GM11168 (cell line): ENCODE data around the gene PDGFA.
"Not testable (repeated sequence)": the region's sequence is repeated elsewhere in the genome, so short reads cannot be mapped to it uniquely, and the experiment has no call there.

Source experiments
- in situ Hi-C: fragments of 300-500 bp; cut with MboI; formaldehyde crosslinking; loops from one replicate; pipeline ENCODE4 v1.12.0; 2022; ENCODE audit warnings: low sequenced_read_pairs; ENCODE audit not compliant: unreplicated experiment

PDGFA gene

GRCh38 chr7:552868-553635 is 33.4 kb upstream of the PDGFA start:
- in situ Hi-C loops, result no loop called here

GRCh38 chr7:552151-552867 is 32.7 kb upstream of the PDGFA start:
- in situ Hi-C loops, result not testable (repeated sequence)

GRCh38 chr7:551615-551970 is 31.9 kb upstream of the PDGFA start:
- in situ Hi-C loops, result not testable (repeated sequence)

- in situ Hi-C loops, result no loop called here
Measured at GRCh38 chr7:550881-551614, 31.4 kb upstream of the PDGFA start.

- in situ Hi-C loops, result no loop called here
Measured at GRCh38 chr7:549891-550625, 30.4 kb upstream of the PDGFA start.

GRCh38 chr7:549066-549890 is 29.6 kb upstream of the PDGFA start:
- in situ Hi-C loops, result no loop called here

- in situ Hi-C loops, result no loop called here
Measured at GRCh38 chr7:548401-548800, 28.8 kb upstream of the PDGFA start.

GRCh38 chr7:545470-545869 is 25.8 kb upstream of the PDGFA start:
- in situ Hi-C loops, result no loop called here

GRCh38 chr7:544338-545221 is 24.9 kb upstream of the PDGFA start:
- in situ Hi-C loops, result no loop called here

GRCh38 chr7:543501-544337 is 24.1 kb upstream of the PDGFA start:
- in situ Hi-C loops, result no loop called here

GRCh38 chr7:542713-543500 is 23.3 kb upstream of the PDGFA start:
- in situ Hi-C loops, result no loop called here

- in situ Hi-C loops, result no loop called here
Measured at GRCh38 chr7:542131-542712, 22.6 kb upstream of the PDGFA start.

- in situ Hi-C loops, result no loop called here
Measured at GRCh38 chr7:541661-542060, 22.0 kb upstream of the PDGFA start.

GRCh38 chr7:540997-541396 is 21.4 kb upstream of the PDGFA start:
- in situ Hi-C loops, result no loop called here

GRCh38 chr7:540579-540978 is 20.9 kb upstream of the PDGFA start:
- in situ Hi-C loops, result no loop called here

- in situ Hi-C loops, result no loop called here
Measured at GRCh38 chr7:539731-540411, 20.2 kb upstream of the PDGFA start.
